ENCODE data around the gene FBXL7.

FBXL7 gene

GRCh38 chr5:15956622-15957021 is 456.6 kb downstream of the FBXL7 start:
- H3K27me3 ChIP-seq (ENCODE audit: control insufficient read depth in 5 of 5, insufficient read depth in 4 of 5, low read length in 5 of 5), result no peaks in the 10 kb centered on the region
- H3K4me1 ChIP-seq (ENCODE audit: control insufficient read depth in 5 of 5, insufficient read depth in 5 of 5, low read length in 5 of 5), result no peaks in the 10 kb centered on the region
- no peak overlapping the region for H3K9ac ChIP-seq (ENCODE audit: low read length in 5 of 5)
- no peak overlapping the region for H3K27ac ChIP-seq (ENCODE audit: low read depth, low read length)
- no peaks in the 10 kb centered on the region for H3K36me3 ChIP-seq (ENCODE audit: control insufficient read depth in 5 of 5, insufficient read depth in 5 of 5, low read length in 5 of 5)
- no peak overlapping the region for H3K4me3 ChIP-seq (ENCODE audit: low read depth in 1 of 5, low read length in 5 of 5)
- H3K9me3 ChIP-seq (ENCODE audit: control insufficient read depth in 5 of 5, low read length in 5 of 5), result peaks cover 0 to 4% (median 0%) of the 10 kb centered on the region in 5 donors

- no peak overlapping the region for H3K9ac ChIP-seq (ENCODE audit: low read length in 5 of 5)
- no peaks in the 10 kb centered on the region for H3K36me3 ChIP-seq (ENCODE audit: control insufficient read depth in 5 of 5, insufficient read depth in 5 of 5, low read length in 5 of 5)
- H3K27me3 ChIP-seq (ENCODE audit: control insufficient read depth in 5 of 5, insufficient read depth in 4 of 5, low read length in 5 of 5), result no peaks in the 10 kb centered on the region
- H3K4me3 ChIP-seq (ENCODE audit: low read depth in 1 of 5, low read length in 5 of 5), result no peak overlapping the region
- peaks cover 0 to 4% (median 0%) of the 10 kb centered on the region in 5 donors for H3K9me3 ChIP-seq (ENCODE audit: control insufficient read depth in 5 of 5, low read length in 5 of 5)
- no peak overlapping the region for H3K27ac ChIP-seq (ENCODE audit: low read depth, low read length)
- H3K4me1 ChIP-seq (ENCODE audit: control insufficient read depth in 5 of 5, insufficient read depth in 5 of 5, low read length in 5 of 5), result no peaks in the 10 kb centered on the region
Observed at GRCh38 chr5:15957124-15957523, 457.1 kb downstream of the FBXL7 start.

DNA sequence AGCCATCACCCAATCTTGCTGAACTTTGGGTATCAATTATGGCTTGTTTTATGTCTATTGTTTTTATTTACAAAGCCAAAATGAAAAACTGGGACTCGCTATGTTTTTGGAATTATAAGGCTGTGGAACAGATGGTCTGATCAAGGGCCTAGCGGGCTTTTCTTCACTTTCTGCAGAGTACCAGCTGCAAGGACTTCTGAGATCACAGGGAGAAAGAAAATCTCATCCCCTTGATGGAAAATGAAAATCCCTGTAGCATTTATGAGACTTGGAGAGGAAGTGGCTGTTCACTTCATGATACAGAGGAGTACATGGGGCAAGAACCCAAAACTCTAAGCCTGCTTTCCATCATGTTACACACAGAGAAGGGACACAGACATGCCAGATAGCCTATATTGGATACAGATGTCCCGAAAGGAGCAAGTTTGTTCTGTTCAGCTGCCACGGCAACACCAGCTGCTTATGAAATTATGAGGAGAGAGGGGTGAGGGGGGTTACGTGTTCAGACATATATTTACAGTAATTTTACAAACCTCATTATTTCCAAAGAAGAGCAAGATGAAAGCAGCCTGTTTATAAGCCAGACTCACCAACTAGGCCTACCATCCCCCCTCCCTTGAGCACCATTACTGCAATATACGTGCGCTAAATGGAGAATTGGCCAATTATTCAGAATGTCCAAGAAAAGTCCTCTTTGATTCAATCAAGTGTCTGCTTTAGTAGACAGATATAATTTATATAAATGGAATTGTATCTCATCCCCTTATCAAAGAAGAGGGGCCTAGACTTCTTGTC is 459.6 kb downstream of the FBXL7 start:
- no peaks in the 10 kb centered on the region for H3K4me1 ChIP-seq (ENCODE audit: control insufficient read depth in 5 of 5, insufficient read depth in 5 of 5, low read length in 5 of 5)
- no peak overlapping the region for H3K9ac ChIP-seq (ENCODE audit: low read length in 5 of 5)
- no peak overlapping the region for H3K4me3 ChIP-seq (ENCODE audit: low read depth in 1 of 5, low read length in 5 of 5)
- peaks cover 0 to 4% (median 0%) of the 10 kb centered on the region in 5 donors for H3K9me3 ChIP-seq (ENCODE audit: control insufficient read depth in 5 of 5, low read length in 5 of 5)
- H3K27ac ChIP-seq (ENCODE audit: low read depth, low read length), result no peak overlapping the region
- H3K36me3 ChIP-seq (ENCODE audit: control insufficient read depth in 5 of 5, insufficient read depth in 5 of 5, low read length in 5 of 5), result no peaks in the 10 kb centered on the region
- no peaks in the 10 kb centered on the region for H3K27me3 ChIP-seq (ENCODE audit: control insufficient read depth in 5 of 5, insufficient read depth in 4 of 5, low read length in 5 of 5)

- H3K4me3 ChIP-seq (ENCODE audit: low read depth in 1 of 5, low read length in 5 of 5), result no peak overlapping the region
- no peak overlapping the region for H3K9ac ChIP-seq (ENCODE audit: low read length in 5 of 5)
- no peaks in the 10 kb centered on the region for H3K27me3 ChIP-seq (ENCODE audit: control insufficient read depth in 5 of 5, insufficient read depth in 4 of 5, low read length in 5 of 5)
- H3K27ac ChIP-seq (ENCODE audit: low read depth, low read length), result no peak overlapping the region
- H3K36me3 ChIP-seq (ENCODE audit: control insufficient read depth in 5 of 5, insufficient read depth in 5 of 5, low read length in 5 of 5), result no peaks in the 10 kb centered on the region
- H3K4me1 ChIP-seq (ENCODE audit: control insufficient read depth in 5 of 5, insufficient read depth in 5 of 5, low read length in 5 of 5), result no peaks in the 10 kb centered on the region
- no peaks in the 10 kb centered on the region for H3K9me3 ChIP-seq (ENCODE audit: control insufficient read depth in 5 of 5, low read length in 5 of 5)
Observed at GRCh38 chr5:15966066-15966640, 466.2 kb downstream of the FBXL7 start.

GRCh38 chr5:15966651-15967050 is 466.7 kb downstream of the FBXL7 start:
- Histone ChIP-seq H3K9me3 (ENCODE audit: control insufficient read depth in 5 of 5, low read length in 5 of 5) (no peaks in the 10 kb centered on the region), H3K4me3 (ENCODE audit: low read depth in 1 of 5, low read length in 5 of 5) (no peak overlapping the region), H3K9ac (ENCODE audit: low read length in 5 of 5) (no peak overlapping the region), H3K4me1 (ENCODE audit: control insufficient read depth in 5 of 5, insufficient read depth in 5 of 5, low read length in 5 of 5) (no peaks in the 10 kb centered on the region), H3K27ac (ENCODE audit: low read depth, low read length) (no peak overlapping the region), H3K27me3 (ENCODE audit: control insufficient read depth in 5 of 5, insufficient read depth in 4 of 5, low read length in 5 of 5) (no peaks in the 10 kb centered on the region), H3K36me3 (ENCODE audit: control insufficient read depth in 5 of 5, insufficient read depth in 5 of 5, low read length in 5 of 5) (no peaks in the 10 kb centered on the region)

GRCh38 chr5:15968993-15969392 is 469.0 kb downstream of the FBXL7 start:
- H3K9ac ChIP-seq (ENCODE audit: low read length in 5 of 5), result no peak overlapping the region
- no peaks in the 10 kb centered on the region for H3K36me3 ChIP-seq (ENCODE audit: control insufficient read depth in 5 of 5, insufficient read depth in 5 of 5, low read length in 5 of 5)
- no peak overlapping the region for H3K27ac ChIP-seq (ENCODE audit: low read depth, low read length)
- H3K4me3 ChIP-seq (ENCODE audit: low read depth in 1 of 5, low read length in 5 of 5), result no peak overlapping the region
- no peaks in the 10 kb centered on the region for H3K4me1 ChIP-seq (ENCODE audit: control insufficient read depth in 5 of 5, insufficient read depth in 5 of 5, low read length in 5 of 5)
- no peaks in the 10 kb centered on the region for H3K9me3 ChIP-seq (ENCODE audit: control insufficient read depth in 5 of 5, low read length in 5 of 5)
- no peaks in the 10 kb centered on the region for H3K27me3 ChIP-seq (ENCODE audit: control insufficient read depth in 5 of 5, insufficient read depth in 4 of 5, low read length in 5 of 5)

- no peak overlapping the region for H3K27ac ChIP-seq (ENCODE audit: low read depth, low read length)
- H3K4me3 ChIP-seq (ENCODE audit: low read depth in 1 of 5, low read length in 5 of 5), result no peak overlapping the region
- H3K9ac ChIP-seq (ENCODE audit: low read length in 5 of 5), result no peak overlapping the region
- H3K27me3 ChIP-seq (ENCODE audit: control insufficient read depth in 5 of 5, insufficient read depth in 4 of 5, low read length in 5 of 5), result no peaks in the 10 kb centered on the region
- no peaks in the 10 kb centered on the region for H3K9me3 ChIP-seq (ENCODE audit: control insufficient read depth in 5 of 5, low read length in 5 of 5)
- no peaks in the 10 kb centered on the region for H3K36me3 ChIP-seq (ENCODE audit: control insufficient read depth in 5 of 5, insufficient read depth in 5 of 5, low read length in 5 of 5)
- no peaks in the 10 kb centered on the region for H3K4me1 ChIP-seq (ENCODE audit: control insufficient read depth in 5 of 5, insufficient read depth in 5 of 5, low read length in 5 of 5)
Observed at GRCh38 chr5:15977851-15978250, 477.9 kb downstream of the FBXL7 start.

DNA sequence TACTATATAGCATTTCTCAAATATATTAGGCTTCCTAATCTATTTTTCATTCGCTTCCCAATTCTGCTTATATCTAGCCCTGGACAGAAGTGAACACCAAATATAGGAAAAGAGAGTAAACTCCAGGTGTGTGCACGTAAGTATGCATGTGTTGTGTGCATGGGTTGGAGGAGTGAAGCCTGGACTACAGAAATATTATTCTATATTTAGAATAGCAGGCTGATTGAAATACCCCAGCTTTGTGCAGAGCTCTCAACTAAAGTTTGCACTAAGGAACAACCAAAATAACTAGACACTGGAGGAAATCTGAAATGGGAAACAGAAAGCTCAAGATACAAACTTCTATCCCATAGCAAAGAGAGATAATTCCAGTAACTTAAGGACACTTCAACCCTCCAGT is 480.9 kb downstream of the FBXL7 start:
- Histone ChIP-seq H3K4me3 (ENCODE audit: low read depth in 1 of 5, low read length in 5 of 5) (no peak overlapping the region), H3K9me3 (ENCODE audit: control insufficient read depth in 5 of 5, low read length in 5 of 5) (no peaks in the 10 kb centered on the region), H3K27me3 (ENCODE audit: control insufficient read depth in 5 of 5, insufficient read depth in 4 of 5, low read length in 5 of 5) (no peaks in the 10 kb centered on the region), H3K4me1 (ENCODE audit: control insufficient read depth in 5 of 5, insufficient read depth in 5 of 5, low read length in 5 of 5) (no peaks in the 10 kb centered on the region), H3K9ac (ENCODE audit: low read length in 5 of 5) (no peak overlapping the region), H3K36me3 (ENCODE audit: control insufficient read depth in 5 of 5, insufficient read depth in 5 of 5, low read length in 5 of 5) (no peaks in the 10 kb centered on the region), H3K27ac (ENCODE audit: low read depth, low read length) (no peak overlapping the region)

- no peak overlapping the region for H3K9ac ChIP-seq (ENCODE audit: low read length in 5 of 5)
- no peaks in the 10 kb centered on the region for H3K4me1 ChIP-seq (ENCODE audit: control insufficient read depth in 5 of 5, insufficient read depth in 5 of 5, low read length in 5 of 5)
- H3K36me3 ChIP-seq (ENCODE audit: control insufficient read depth in 5 of 5, insufficient read depth in 5 of 5, low read length in 5 of 5), result no peaks in the 10 kb centered on the region
- H3K27me3 ChIP-seq (ENCODE audit: control insufficient read depth in 5 of 5, insufficient read depth in 4 of 5, low read length in 5 of 5), result no peaks in the 10 kb centered on the region
- no peaks in the 10 kb centered on the region for H3K9me3 ChIP-seq (ENCODE audit: control insufficient read depth in 5 of 5, low read length in 5 of 5)
- no peak overlapping the region for H3K27ac ChIP-seq (ENCODE audit: low read depth, low read length)
- no peak overlapping the region for H3K4me3 ChIP-seq (ENCODE audit: low read depth in 1 of 5, low read length in 5 of 5)
Observed at GRCh38 chr5:15983392-15983791, 483.4 kb downstream of the FBXL7 start.
